SJCRH30 (cell line): ENCODE results near the gene EFNB2. TPM values are rescaled to one million over a fixed set of nuclear protein-coding genes. Genes with fewer than 3 reads are reported as not detected.

Experiments used
- DNase-seq, 2 experiments: peaks; one replicate each; pipeline ENCODE4 v3.0.0-alpha.2; 2015 to 2020
- H3K27ac ChIP-seq: fragments of 250-450 bp; sonication (Bioruptor Pico); 2 replicates; pipeline ENCODE4 v1.5.1; 2020; ENCODE audit warnings: mild to moderate bottlenecking, moderate library complexity
- H3K27me3 ChIP-seq: fragments of 250-450 bp; sonication (Bioruptor Pico); 2 replicates; pipeline ENCODE4 v1.5.1; 2020; ENCODE audit warnings: mild to moderate bottlenecking, moderate library complexity
- H3K36me3 ChIP-seq: fragments of 250-450 bp; sonication (Bioruptor Pico); 2 replicates; pipeline ENCODE4 v1.5.1; 2020; ENCODE audit warnings: mild to moderate bottlenecking, moderate library complexity
- H3K4me1 ChIP-seq: fragments of 250-450 bp; sonication (Bioruptor Pico); 2 replicates; pipeline ENCODE4 v1.5.1; 2020; ENCODE audit warnings: mild to moderate bottlenecking, moderate library complexity
- H3K4me3 ChIP-seq: fragments of 250-450 bp; sonication (Bioruptor Pico); 2 replicates; pipeline ENCODE4 v1.5.1; 2020; ENCODE audit warnings: mild to moderate bottlenecking, moderate library complexity
- H3K9me3 ChIP-seq: fragments of 250-450 bp; sonication (Bioruptor Pico); replicated peaks from 2 replicates; pipeline ENCODE4 v1.5.1; 2020; ENCODE audit warnings: mild to moderate bottlenecking, moderate library complexity
- total RNA-seq: library from RNA; depleted of rRNA; stranded (reverse); fragments of >200 nt; shearing (Covaris generic); gene quantifications from 2 replicates; pipeline ENCODE4 v1.2.3, GENCODE V29; 2014

EFNB2 gene
- total RNA-seq, 1 experiment from 2014 or later = 19.0 TPM

DNA sequence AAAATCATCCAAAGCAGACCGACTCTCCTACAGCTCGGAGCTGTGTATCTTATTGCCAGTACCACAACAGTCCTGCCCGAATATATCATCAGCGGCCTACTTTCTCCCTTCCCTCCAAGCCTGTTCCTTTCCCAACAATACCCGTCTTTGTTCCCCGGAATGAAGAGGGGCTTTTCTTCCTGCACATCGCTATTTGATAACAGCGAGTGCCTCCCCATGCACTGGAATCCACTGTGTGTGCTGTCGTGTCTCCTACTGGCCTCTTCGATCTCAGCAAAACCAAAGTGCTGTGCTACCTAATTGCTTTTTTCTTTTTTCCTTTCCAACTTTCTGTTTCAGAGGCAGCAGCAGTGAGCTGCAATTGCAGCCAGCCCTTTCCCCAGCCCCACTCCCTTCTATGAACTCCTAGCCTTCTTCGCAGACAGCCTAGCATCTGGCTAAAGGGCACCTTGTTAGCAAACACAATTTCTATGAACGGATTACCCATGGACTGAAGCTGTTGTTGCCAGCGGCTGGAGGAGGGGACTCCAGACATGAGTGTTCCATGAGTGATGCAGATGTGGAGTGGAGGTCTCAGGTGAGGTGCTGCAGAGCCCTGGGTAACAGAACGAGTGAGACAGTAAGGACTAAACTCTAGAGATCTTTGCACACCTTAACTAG, 43.4 kb downstream of the EFNB2 start:
- no peak for DNase-seq

DNA sequence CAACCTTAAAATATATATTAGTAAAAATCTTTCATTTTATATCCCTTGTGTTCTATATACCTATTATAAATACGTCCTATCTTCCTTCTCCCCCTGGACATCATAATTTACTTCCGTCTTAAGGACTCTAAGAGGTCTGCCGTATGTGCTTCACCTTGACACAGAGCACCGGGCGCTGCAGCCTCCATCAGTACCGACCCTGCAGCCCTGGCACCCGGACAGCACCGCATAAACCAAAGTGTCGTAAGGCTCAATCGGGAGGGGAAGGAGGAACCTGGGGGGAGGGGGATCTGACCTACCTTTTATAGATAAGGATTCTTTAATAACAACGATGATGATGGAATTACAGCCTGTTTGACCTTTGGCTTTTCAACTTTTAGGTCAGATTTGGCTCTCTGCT, 44.0 kb downstream of the EFNB2 start:
- no peaks in the 10 kb centered on the region for H3K27me3 ChIP-seq
- no peaks in the 10 kb centered on the region for H3K4me1 ChIP-seq
- no peak overlapping the region for H3K27ac ChIP-seq
- no peaks in the 10 kb centered on the region for H3K9me3 ChIP-seq
- peaks cover 21% of the 10 kb centered on the region for H3K36me3 ChIP-seq
- no peak for DNase-seq
- no peak overlapping the region for H3K4me3 ChIP-seq

More for the DNA sequence above, 43.4 kb downstream of the EFNB2 start:
- no peak overlapping the region for H3K27ac ChIP-seq
- H3K9me3 ChIP-seq = no peaks in the 10 kb centered on the region
- peaks cover 21% of the 10 kb centered on the region for H3K36me3 ChIP-seq
- H3K4me1 ChIP-seq = no peaks in the 10 kb centered on the region
- H3K27me3 ChIP-seq = no peaks in the 10 kb centered on the region
- H3K4me3 ChIP-seq = no peak overlapping the region

DNA sequence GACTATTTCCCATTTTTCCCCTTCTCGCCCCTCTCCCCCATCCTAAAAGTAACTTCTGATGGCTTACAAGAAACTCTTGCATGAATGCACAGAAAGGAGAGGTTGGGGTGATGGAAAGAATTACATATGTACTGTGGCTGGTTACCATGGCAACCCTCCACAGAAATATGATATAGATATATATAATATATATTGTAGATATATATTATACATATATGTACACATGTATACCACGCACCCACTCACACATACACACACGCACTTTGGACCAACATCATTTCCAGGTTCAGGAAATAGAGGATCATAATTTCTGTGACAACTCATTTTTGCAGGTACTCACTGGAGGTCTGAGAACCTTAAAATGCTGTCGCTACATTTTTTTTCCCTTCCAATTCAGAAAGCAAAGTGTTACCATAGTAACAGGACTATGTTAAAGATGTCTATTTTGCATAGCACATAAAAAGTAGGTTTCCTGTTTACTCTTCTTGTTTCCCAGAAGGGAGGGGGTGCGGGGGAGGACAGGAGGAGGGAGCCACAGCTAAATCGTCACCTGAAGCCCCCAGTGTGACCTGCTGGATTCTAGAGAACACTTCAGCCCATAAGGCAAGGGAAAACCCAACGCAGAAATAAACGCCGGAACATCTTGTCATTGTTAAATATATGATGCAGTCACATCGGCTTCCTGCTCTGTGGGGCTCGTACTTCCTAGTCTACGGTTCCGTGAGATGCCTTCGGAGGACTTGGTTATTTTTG, 44.7 kb downstream of the EFNB2 start:
- H3K4me1 ChIP-seq = no peaks in the 10 kb centered on the region
- no peak for DNase-seq
- H3K27me3 ChIP-seq = no peaks in the 10 kb centered on the region
- H3K4me3 ChIP-seq = no peak overlapping the region
- peaks cover 21% of the 10 kb centered on the region for H3K36me3 ChIP-seq
- no peaks in the 10 kb centered on the region for H3K9me3 ChIP-seq
- H3K27ac ChIP-seq = no peak overlapping the region

- Histone ChIP-seq H3K9me3 (no peaks in the 10 kb centered on the region), H3K27me3 (no peaks in the 10 kb centered on the region), H3K27ac (no peak overlapping the region), H3K4me3 (no peak overlapping the region), H3K36me3 (peaks cover 17% of the 10 kb centered on the region), H3K4me1 (no peaks in the 10 kb centered on the region)
- DNase-seq = no peak
Measured at GRCh38 chr13:106489849-106490568, 45.5 kb downstream of the EFNB2 start.

DNA sequence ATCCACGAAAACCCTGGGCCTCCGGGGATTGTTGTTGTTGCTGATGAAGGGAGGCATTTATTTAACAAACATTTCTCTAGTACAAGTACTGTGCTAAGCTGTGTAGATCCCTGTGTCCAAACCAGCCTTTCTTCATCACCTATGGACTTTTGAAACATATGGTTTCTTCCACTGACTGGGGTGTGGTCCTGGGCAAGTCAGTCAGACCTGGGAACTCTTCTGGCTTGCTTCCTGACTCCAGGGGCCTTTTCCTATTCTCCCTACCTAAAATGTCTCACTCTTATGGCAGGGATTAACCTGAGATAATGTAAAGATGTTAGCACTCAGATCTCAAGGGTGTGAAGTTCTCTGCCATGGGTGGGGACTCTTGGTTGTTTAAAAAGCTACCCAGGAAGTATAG, 46.8 kb downstream of the EFNB2 start:
- Histone ChIP-seq H3K27me3 (no peaks in the 10 kb centered on the region), H3K9me3 (no peaks in the 10 kb centered on the region), H3K27ac (no peak overlapping the region), H3K4me3 (no peak overlapping the region), H3K36me3 (0 out of 2 replicates have a peak, but pooled peaks cover 7% of the 10 kb centered on the region), H3K4me1 (no peaks in the 10 kb centered on the region)
- no peak for DNase-seq

DNA sequence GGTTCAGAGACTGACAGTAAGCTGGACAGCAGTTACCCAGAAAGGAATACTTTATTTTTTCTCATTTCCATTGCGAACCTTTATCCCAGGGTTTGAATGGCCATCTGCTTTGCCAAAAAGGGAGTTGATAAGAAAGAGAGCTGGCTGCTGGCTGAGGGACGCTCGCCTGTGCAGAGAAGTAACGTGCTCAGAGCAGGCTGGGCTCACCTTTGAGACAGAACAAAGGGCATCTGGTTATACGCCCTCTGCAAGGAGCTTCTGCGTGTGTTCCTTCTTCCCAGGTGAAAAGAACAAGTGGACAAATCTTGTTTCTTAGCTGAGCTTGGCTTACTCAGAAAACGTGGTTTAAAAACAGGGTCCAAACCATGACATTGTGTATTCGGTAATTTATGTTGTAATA, 47.4 kb downstream of the EFNB2 start:
- Histone ChIP-seq H3K4me1 (no peaks in the 10 kb centered on the region), H3K27ac (no peak overlapping the region), H3K4me3 (no peak overlapping the region), H3K36me3 (0 out of 2 replicates have a peak, but pooled peaks cover 6% of the 10 kb centered on the region), H3K27me3 (no peaks in the 10 kb centered on the region), H3K9me3 (no peaks in the 10 kb centered on the region)
- no peak for DNase-seq

GRCh38 chr13:106487129-106487528, 48.3 kb downstream of the EFNB2 start:
- Histone ChIP-seq H3K36me3 (no peaks in the 10 kb centered on the region), H3K27me3 (no peaks in the 10 kb centered on the region), H3K4me1 (no peaks in the 10 kb centered on the region), H3K4me3 (no peak overlapping the region), H3K27ac (no peak overlapping the region), H3K9me3 (no peaks in the 10 kb centered on the region)
- DNase-seq = no peak

- Histone ChIP-seq H3K4me1 (no peaks in the 10 kb centered on the region), H3K4me3 (no peak overlapping the region), H3K36me3 (no peaks in the 10 kb centered on the region), H3K9me3 (no peaks in the 10 kb centered on the region), H3K27me3 (no peaks in the 10 kb centered on the region), H3K27ac (no peak overlapping the region)
- no peak for DNase-seq
Measured at GRCh38 chr13:106486287-106486686, 49.2 kb downstream of the EFNB2 start.

GRCh38 chr13:106484537-106485193, 50.8 kb downstream of the EFNB2 start:
- DNase-seq = no peak
- no peak overlapping the region for H3K27ac ChIP-seq
- no peaks in the 10 kb centered on the region for H3K9me3 ChIP-seq
- no peaks in the 10 kb centered on the region for H3K36me3 ChIP-seq
- H3K27me3 ChIP-seq = no peaks in the 10 kb centered on the region
- H3K4me1 ChIP-seq = no peaks in the 10 kb centered on the region
- H3K4me3 ChIP-seq = no peak overlapping the region

DNA sequence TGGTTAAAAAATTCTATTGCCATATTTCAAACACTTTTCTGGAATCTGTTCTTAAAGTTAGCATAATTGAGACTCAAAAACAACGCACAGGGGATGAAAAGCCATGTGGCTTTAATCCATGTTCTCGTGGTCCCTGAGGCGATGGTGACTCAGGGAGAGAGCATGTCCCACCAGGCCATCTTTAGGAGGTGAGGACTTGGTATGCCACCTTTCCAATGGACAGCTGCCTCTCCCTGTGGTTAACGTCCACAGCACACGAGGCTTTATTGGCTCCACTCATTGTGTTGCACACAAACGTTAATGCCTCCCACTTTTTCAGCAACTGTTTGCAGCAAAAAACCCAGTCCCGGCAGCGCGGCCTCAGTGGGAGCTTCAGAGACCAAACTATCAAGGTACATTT, 51.4 kb downstream of the EFNB2 start:
- DNase-seq = peak in 1 of 2 experiments; percentile 15
- H3K27me3 ChIP-seq = no peaks in the 10 kb centered on the region
- no peaks in the 10 kb centered on the region for H3K36me3 ChIP-seq
- H3K4me3 ChIP-seq = no peak overlapping the region
- no peaks in the 10 kb centered on the region for H3K4me1 ChIP-seq
- no peaks in the 10 kb centered on the region for H3K9me3 ChIP-seq
- no peak overlapping the region for H3K27ac ChIP-seq

- Histone ChIP-seq H3K36me3 (no peaks in the 10 kb centered on the region), H3K27me3 (no peaks in the 10 kb centered on the region), H3K9me3 (no peaks in the 10 kb centered on the region), H3K27ac (no peak overlapping the region), H3K4me3 (no peak overlapping the region), H3K4me1 (no peaks in the 10 kb centered on the region)
- DNase-seq = no peak
Measured at GRCh38 chr13:106481919-106482318, 53.5 kb downstream of the EFNB2 start.

DNA sequence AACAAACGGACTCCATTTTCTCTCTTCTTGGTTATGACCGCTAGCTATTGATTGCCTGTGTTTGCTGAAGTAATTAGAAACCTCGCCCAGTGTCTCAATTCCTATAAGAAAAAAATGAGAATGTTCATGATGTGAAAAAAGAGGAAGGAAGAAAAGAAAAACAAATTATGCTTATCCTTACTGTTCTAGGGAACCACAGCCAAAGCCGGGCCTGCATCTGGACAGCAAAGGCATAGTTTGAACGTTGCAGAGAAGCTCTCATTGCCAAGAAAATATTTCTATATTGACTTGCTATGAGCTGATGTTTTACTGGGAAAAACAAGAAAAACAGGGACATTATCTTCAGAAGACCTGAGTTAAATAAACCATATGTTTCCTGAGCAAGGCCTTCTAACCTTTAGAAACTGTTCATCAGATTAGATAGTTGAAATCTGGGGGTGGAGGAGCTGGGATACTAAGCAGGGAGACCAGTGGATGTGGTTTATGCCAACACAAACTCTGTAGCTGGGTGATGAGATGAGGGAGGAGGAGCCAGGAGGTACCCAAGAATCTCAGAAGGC, 55.0 kb downstream of the EFNB2 start:
- Histone ChIP-seq H3K27me3 (no peaks in the 10 kb centered on the region), H3K36me3 (no peaks in the 10 kb centered on the region), H3K9me3 (no peaks in the 10 kb centered on the region), H3K4me1 (no peaks in the 10 kb centered on the region), H3K4me3 (no peak overlapping the region), H3K27ac (no peak overlapping the region)
- no peak for DNase-seq

DNA sequence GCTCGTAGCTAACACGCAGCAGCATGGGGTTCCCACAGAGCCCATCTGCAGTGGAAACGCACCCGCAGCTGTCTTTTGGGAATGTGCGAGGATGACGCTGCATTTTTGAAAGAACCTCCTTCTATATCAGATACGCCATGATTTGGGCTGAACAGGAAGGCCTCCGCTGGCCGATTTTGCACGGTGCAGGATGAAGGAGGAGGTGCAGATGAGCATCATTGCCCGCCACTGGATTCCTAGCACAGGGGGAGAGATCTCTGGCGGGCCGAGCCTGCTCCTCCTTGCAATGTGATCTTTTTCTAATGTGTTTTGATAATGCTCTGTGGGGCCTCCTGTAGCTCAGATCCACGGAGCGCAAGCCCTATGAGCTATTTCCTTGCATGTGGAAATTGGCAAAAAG, 55.5 kb downstream of the EFNB2 start:
- no peaks in the 10 kb centered on the region for H3K9me3 ChIP-seq
- no peaks in the 10 kb centered on the region for H3K36me3 ChIP-seq
- DNase-seq = no peak
- H3K27me3 ChIP-seq = no peaks in the 10 kb centered on the region
- H3K4me1 ChIP-seq = no peaks in the 10 kb centered on the region
- H3K27ac ChIP-seq = no peak overlapping the region
- no peak overlapping the region for H3K4me3 ChIP-seq

DNA sequence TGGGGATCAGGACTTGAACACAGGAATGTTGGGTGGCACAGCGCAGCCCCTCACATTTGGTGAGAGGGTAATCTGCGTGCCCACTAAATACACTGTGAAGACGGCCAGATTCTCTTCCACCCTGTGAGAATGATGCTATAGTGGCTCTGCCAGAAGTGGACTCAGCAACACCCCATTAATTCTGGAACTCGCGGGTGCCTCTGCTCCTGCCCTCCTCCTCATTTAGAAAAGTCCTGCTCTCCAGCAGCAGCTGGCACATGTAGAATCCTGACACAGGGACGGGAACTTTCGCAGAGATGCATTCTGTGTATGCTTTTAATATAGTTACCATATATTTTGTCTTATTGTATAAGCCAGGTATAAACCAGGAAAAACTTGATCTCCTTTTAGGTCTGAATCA, 57.3 kb downstream of the EFNB2 start:
- H3K36me3 ChIP-seq = no peaks in the 10 kb centered on the region
- no peak for DNase-seq
- H3K4me1 ChIP-seq = no peaks in the 10 kb centered on the region
- H3K27me3 ChIP-seq = no peaks in the 10 kb centered on the region
- no peak overlapping the region for H3K27ac ChIP-seq
- H3K4me3 ChIP-seq = no peak overlapping the region
- no peaks in the 10 kb centered on the region for H3K9me3 ChIP-seq

- no peaks in the 10 kb centered on the region for H3K4me1 ChIP-seq
- no peaks in the 10 kb centered on the region for H3K9me3 ChIP-seq
- H3K27ac ChIP-seq = no peak overlapping the region
- no peaks in the 10 kb centered on the region for H3K36me3 ChIP-seq
- H3K4me3 ChIP-seq = no peak overlapping the region
- no peak for DNase-seq
- H3K27me3 ChIP-seq = no peaks in the 10 kb centered on the region
Measured at GRCh38 chr13:106477303-106477702, 58.2 kb downstream of the EFNB2 start.
